Stimulated activated CD4-positive, alpha-beta T cell treated with anti-CD3 and anti-CD28 coated beads, Interleukin-1b, Interleukin-23, amount 100 ng/mL, for 48 hours (primary cell): ENCODE measurements around the gene IMPDH2.

Source experiments
- DNase-seq: peaks from one replicate; pipeline ENCODE4 v3.0.0-alpha.2; 2020

Gene IMPDH2

GRCh38 chr3:49005303-49005680, 23.9 kb downstream of the IMPDH2 start:
- DNase-seq, result no peak

- DNase-seq, result no peak
Measured at GRCh38 chr3:49004352-49005302, 24.6 kb downstream of the IMPDH2 start.

- no peak for DNase-seq
Measured at GRCh38 chr3:49001155-49001554, 28.0 kb downstream of the IMPDH2 start.

GRCh38 chr3:48999085-48999858, 29.9 kb downstream of the IMPDH2 start:
- no peak for DNase-seq

GRCh38 chr3:48997714-48998637, 31.2 kb downstream of the IMPDH2 start:
- DNase-seq, result no peak

GRCh38 chr3:48997102-48997635, 32.0 kb downstream of the IMPDH2 start:
- DNase-seq, result no peak

- no peak for DNase-seq
Measured at GRCh38 chr3:48996640-48997039, 32.6 kb downstream of the IMPDH2 start.

GRCh38 chr3:48993834-48994233, 35.4 kb downstream of the IMPDH2 start:
- no peak for DNase-seq

GRCh38 chr3:48991851-48992545, 37.2 kb downstream of the IMPDH2 start:
- no peak for DNase-seq

- DNase-seq, result peak; percentile 34
Measured at GRCh38 chr3:48990636-48991469, 38.3 kb downstream of the IMPDH2 start.

- DNase-seq, result peak; percentile 80
Measured at GRCh38 chr3:48989796-48990635, 39.2 kb downstream of the IMPDH2 start, which contains the start of gene P4HTM. P4HTM (plus strand) TSS chr3:48990241; CDS start chr3:48990257, 16 bp downstream.

- DNase-seq, result no peak
Measured at GRCh38 chr3:48989126-48989795, 39.9 kb downstream of the IMPDH2 start.

- DNase-seq, result no peak
Measured at GRCh38 chr3:48985831-48986376, 43.3 kb downstream of the IMPDH2 start.

- DNase-seq, result no peak
Measured at GRCh38 chr3:48984663-48985062, 44.5 kb downstream of the IMPDH2 start.

- DNase-seq, result no peak
Measured at GRCh38 chr3:48983096-48983495, 46.1 kb downstream of the IMPDH2 start.

GRCh38 chr3:48982686-48983085, 46.5 kb downstream of the IMPDH2 start:
- DNase-seq, result no peak

GRCh38 chr3:48982016-48982415, 47.2 kb downstream of the IMPDH2 start:
- DNase-seq, result no peak

- no peak for DNase-seq
Measured at GRCh38 chr3:48980295-48980694, 48.9 kb downstream of the IMPDH2 start.

- no peak for DNase-seq
Measured at GRCh38 chr3:48979451-48979850, 49.7 kb downstream of the IMPDH2 start.
